OCI-LY3 (cell line): Measurements from ENCODE around the gene RCHY1.
"Not testable (repeated sequence)": the region's sequence is repeated elsewhere in the genome, so short reads cannot be mapped to it uniquely, and the experiment has no call there.

Source experiments
- H2AFZ ChIP-seq: fragments of 200-600, 300-600 bp; shearing (Covaris generic); 2 replicates; pipeline ENCODE4 v1.6.0; 2014; ENCODE audit warnings: antibody characterized with exemption, low read depth, low read length
- H3K27ac ChIP-seq: fragments of 200-600, 300-600 bp; sonication (generic); 2 replicates; pipeline ENCODE4 v1.5.1; 2014; ENCODE audit warnings: mild to moderate bottlenecking, low read length, moderate library complexity, mixed read lengths
- H3K27me3 ChIP-seq: fragments of 200-600, 300-600 bp; sonication (generic); 2 replicates; pipeline ENCODE4 v1.6.1; 2014; ENCODE audit warnings: low read depth, low read length, mixed read lengths
- H3K36me3 ChIP-seq: fragments of 200-600, 300-600 bp; sonication (generic); replicated peaks from 2 replicates; pipeline ENCODE3; 2014; ENCODE audit warnings: low read depth, low read length, mixed read lengths
- H3K4me1 ChIP-seq: fragments of 300-600, 200-600 bp; sonication (generic); 2 replicates; pipeline ENCODE4 v1.6.1; 2014; ENCODE audit warnings: low read length, mixed read lengths
- H3K4me2 ChIP-seq: fragments of 200-600, 300-600 bp; sonication (generic); 2 replicates; pipeline ENCODE4 v1.6.1; 2014; ENCODE audit warnings: low read length, mixed read lengths
- H3K4me3 ChIP-seq: fragments of 300-600, 200-600 bp; sonication (generic); 2 replicates; pipeline ENCODE4 v1.5.1; 2014; ENCODE audit warnings: antibody characterized with exemption, mild to moderate bottlenecking, low read length, moderate library complexity
- H3K79me2 ChIP-seq: fragments of 300-600, 200-600 bp; shearing (Covaris generic); 2 replicates; pipeline ENCODE4 v1.6.1; 2014; ENCODE audit warnings: mild to moderate bottlenecking, low read length, mixed read lengths
- H3K9ac ChIP-seq: fragments of 300-600, 200-600 bp; shearing (Covaris generic); 2 replicates; pipeline ENCODE4 v1.6.0; 2014; ENCODE audit warnings: mild to moderate bottlenecking, low read length, moderate library complexity
- H3K9me3 ChIP-seq: fragments of 200-600, 300-600 bp; shearing (Covaris generic); 2 replicates; pipeline ENCODE4 v1.6.1; 2014; ENCODE audit warnings: low read length, mixed read lengths; ENCODE audit not compliant: insufficient read depth
- H4K20me1 ChIP-seq: fragments of 200-600, 300-600 bp; sonication (generic); 2 replicates; pipeline ENCODE4 v1.6.1; 2016; ENCODE audit warnings: low read length, mixed read lengths; ENCODE audit not compliant: insufficient read depth
- CTCF ChIP-seq: fragments of 200-600, 300-600 bp; sonication (generic); IDR thresholded peaks from 2 replicates; pipeline ENCODE4 v1.5.1; 2014; ENCODE audit warnings: antibody characterized with exemption, low read length, low read depth
- EZH2phosphoT487 ChIP-seq: fragments of 200-600 bp; shearing (Covaris generic); IDR thresholded peaks from 2 replicates; pipeline ENCODE4 v1.6.1; 2018; ENCODE audit warnings: antibody characterized with exemption, mixed run types, low read depth

Gene RCHY1

GRCh38 chr4:75545526-75545925 is 31.3 kb upstream of the RCHY1 start:
- no peak overlapping the region for H3K4me3 ChIP-seq
- TF ChIP-seq CTCF (no peak), EZH2phosphoT487 (no peak)
- H4K20me1 ChIP-seq, result no peaks in the 10 kb centered on the region
- H3K9ac ChIP-seq, result no peak overlapping the region
- no peak overlapping the region for H2AFZ ChIP-seq
- H3K4me1 ChIP-seq, result peaks cover 8% of the 10 kb centered on the region
- no peak overlapping the region for H3K27ac ChIP-seq
- H3K4me2 ChIP-seq, result no peak overlapping the region
- H3K79me2 ChIP-seq, result no peaks in the 10 kb centered on the region
- no peaks in the 10 kb centered on the region for H3K36me3 ChIP-seq
- H3K9me3 ChIP-seq, result no peaks in the 10 kb centered on the region
- H3K27me3 ChIP-seq, result no peaks in the 10 kb centered on the region

- Histone ChIP-seq H3K9me3 (no peaks in the 10 kb centered on the region), H3K9ac (no peak overlapping the region), H3K79me2 (no peaks in the 10 kb centered on the region), H4K20me1 (no peaks in the 10 kb centered on the region), H3K27me3 (no peaks in the 10 kb centered on the region), H3K27ac (no peak overlapping the region), H3K4me3 (no peak overlapping the region), H3K4me2 (no peak overlapping the region), H3K36me3 (no peaks in the 10 kb centered on the region), H2AFZ (no peak overlapping the region), H3K4me1 (peaks cover 8% of the 10 kb centered on the region)
- TF ChIP-seq CTCF (no peak), EZH2phosphoT487 (no peak)
These were observed 30.7 kb upstream of the RCHY1 start for GRCh38 chr4:75544870-75545269.

GRCh38 chr4:75544220-75544619 is 30.0 kb upstream of the RCHY1 start:
- not testable (repeated sequence) for H3K36me3 ChIP-seq, H3K79me2 ChIP-seq

GRCh38 chr4:75542824-75543223 is 28.6 kb upstream of the RCHY1 start:
- no peaks in the 10 kb centered on the region for H3K79me2 ChIP-seq
- no peak overlapping the region for H3K9ac ChIP-seq
- H3K4me1 ChIP-seq, result peaks cover under 1% of the 10 kb centered on the region; the same call in 1 of the 2 replicates
- H3K4me3 ChIP-seq, result no peak overlapping the region
- TF ChIP-seq CTCF (no peak), EZH2phosphoT487 (no peak)
- H3K36me3 ChIP-seq, result no peaks in the 10 kb centered on the region
- H3K9me3 ChIP-seq, result no peaks in the 10 kb centered on the region
- no peak overlapping the region for H3K27ac ChIP-seq
- no peaks in the 10 kb centered on the region for H4K20me1 ChIP-seq
- H3K27me3 ChIP-seq, result no peaks in the 10 kb centered on the region
- H2AFZ ChIP-seq, result no peak overlapping the region
- H3K4me2 ChIP-seq, result no peak overlapping the region

More at GRCh38 chr4:75544220-75544619, 30.0 kb upstream of the RCHY1 start:
- not testable (repeated sequence) for H3K9me3 ChIP-seq, H3K4me3 ChIP-seq, H4K20me1 ChIP-seq, H3K4me1 ChIP-seq, H2AFZ ChIP-seq, H3K27ac ChIP-seq, H3K27me3 ChIP-seq, H3K4me2 ChIP-seq, H3K9ac ChIP-seq

- H3K79me2 ChIP-seq, H3K27ac ChIP-seq, H3K27me3 ChIP-seq, H3K4me1 ChIP-seq, H4K20me1 ChIP-seq, H3K36me3 ChIP-seq, H3K9me3 ChIP-seq, H2AFZ ChIP-seq, H3K4me2 ChIP-seq, H3K9ac ChIP-seq, H3K4me3 ChIP-seq: not testable (repeated sequence)
These were observed 23.1 kb upstream of the RCHY1 start for GRCh38 chr4:75537308-75537707.

- not testable (repeated sequence) for H3K4me3 ChIP-seq, H3K4me1 ChIP-seq, H3K79me2 ChIP-seq, H4K20me1 ChIP-seq, H3K9me3 ChIP-seq, H3K27ac ChIP-seq, H3K9ac ChIP-seq, H2AFZ ChIP-seq, H3K27me3 ChIP-seq, H3K4me2 ChIP-seq
- peaks cover 16% of the 10 kb centered on the region for H3K36me3 ChIP-seq
These were observed 19.7 kb upstream of the RCHY1 start for GRCh38 chr4:75533926-75534325.

GRCh38 chr4:75533339-75533887 is 19.2 kb upstream of the RCHY1 start:
- H3K4me2 ChIP-seq, H3K4me1 ChIP-seq, H3K79me2 ChIP-seq, H3K4me3 ChIP-seq, H2AFZ ChIP-seq, H3K9ac ChIP-seq, H3K9me3 ChIP-seq, H3K27me3 ChIP-seq, H3K27ac ChIP-seq, H4K20me1 ChIP-seq: not testable (repeated sequence)
- H3K36me3 ChIP-seq, result peaks cover 16% of the 10 kb centered on the region
